Measurements from ENCODE around the gene RTL10.

GRCh38 chr22:19809741-19810140 is 44.9 kb downstream of the RTL10 start:
- TF ChIP-seq FOXM1 (IDR thresholded peaks at IDR 0.05; ENCODE audit: borderline replicate concordance, low read depth) (no peak), REST (IDR thresholded peaks at IDR 0.05; ENCODE audit: low read depth) (no peak), EP300 (IDR thresholded peaks at IDR 0.05; ENCODE audit: borderline replicate concordance) (no peak)

Measured in Ishikawa (cell line).